SKM-1 treated with dmso at 0.1 percent for 144 hours (cell line): ENCODE results near the gene DTX4.

ENCODE experiments used
- DNase-seq: peaks from one replicate; lab custom pipeline; 2025; ENCODE audit not compliant: unreplicated experiment; lab: John Stamatoyannopoulos, UW

DTX4 gene

DNA sequence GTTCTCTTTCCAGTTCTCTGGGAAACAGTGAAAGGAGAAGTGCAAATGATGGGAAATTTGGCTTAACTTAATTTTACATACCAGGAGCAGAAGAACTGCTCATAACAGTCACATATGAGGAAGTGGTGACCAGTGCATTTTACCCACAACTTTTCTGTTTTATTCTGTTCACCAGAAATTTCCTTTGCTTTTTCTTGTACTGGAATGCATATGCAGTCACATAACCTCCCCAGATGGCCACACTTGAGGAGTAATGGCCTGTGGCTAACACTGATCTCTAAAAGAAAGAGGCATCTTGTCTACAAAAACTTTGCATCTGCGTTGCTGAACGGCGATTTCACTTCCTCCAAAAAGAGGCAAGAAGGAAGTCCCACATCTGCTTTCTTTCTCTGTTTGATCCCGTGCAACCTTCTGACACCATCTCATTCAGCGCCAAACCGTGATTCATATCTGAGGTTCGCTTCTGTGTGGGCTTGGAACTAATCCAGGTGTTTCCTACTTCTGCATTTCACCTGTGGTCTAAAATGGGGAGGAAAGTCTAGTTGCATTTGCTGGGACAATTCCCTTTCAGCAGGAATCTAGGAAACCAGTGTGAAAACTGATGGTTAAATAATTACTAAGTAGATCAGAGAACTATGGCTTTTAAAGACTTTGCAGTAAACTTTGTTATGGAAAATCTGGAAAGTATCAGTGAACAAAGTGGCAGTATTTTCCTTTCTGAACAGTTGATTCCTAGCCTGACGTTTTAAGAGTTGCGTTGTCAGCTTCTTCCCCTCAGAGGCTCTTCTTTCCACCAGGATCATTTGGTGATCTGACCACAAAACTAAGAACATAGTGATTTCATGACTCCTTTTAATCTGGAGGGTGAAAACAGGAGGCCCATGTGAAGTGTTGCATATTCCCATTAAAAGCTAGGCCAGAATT lies 45.0 kb downstream of the DTX4 start:
- DNase-seq = peak; percentile 96

DNA sequence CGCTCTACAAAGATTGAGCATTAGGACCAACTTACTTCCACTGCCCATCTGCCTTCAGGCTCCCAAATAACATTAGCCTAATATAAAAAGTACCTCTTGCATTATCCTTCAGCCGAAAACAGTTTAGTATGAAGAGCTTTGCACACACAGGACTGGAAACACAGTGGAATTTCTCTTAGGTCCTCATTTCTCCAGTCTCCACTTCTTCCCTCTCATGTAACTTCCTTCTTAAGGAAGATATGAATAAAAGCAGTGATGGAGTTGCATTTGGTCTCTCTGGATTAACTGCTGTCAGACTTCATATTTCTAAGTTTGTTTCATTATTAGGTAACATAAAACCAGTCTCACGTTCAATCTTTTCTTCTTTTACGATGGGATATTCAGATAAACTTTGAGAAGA lies 46.4 kb downstream of the DTX4 start:
- no peak for DNase-seq

- no peak for DNase-seq
Observed at GRCh38 chr11:59218893-59219292, 47.0 kb downstream of the DTX4 start.

DNA sequence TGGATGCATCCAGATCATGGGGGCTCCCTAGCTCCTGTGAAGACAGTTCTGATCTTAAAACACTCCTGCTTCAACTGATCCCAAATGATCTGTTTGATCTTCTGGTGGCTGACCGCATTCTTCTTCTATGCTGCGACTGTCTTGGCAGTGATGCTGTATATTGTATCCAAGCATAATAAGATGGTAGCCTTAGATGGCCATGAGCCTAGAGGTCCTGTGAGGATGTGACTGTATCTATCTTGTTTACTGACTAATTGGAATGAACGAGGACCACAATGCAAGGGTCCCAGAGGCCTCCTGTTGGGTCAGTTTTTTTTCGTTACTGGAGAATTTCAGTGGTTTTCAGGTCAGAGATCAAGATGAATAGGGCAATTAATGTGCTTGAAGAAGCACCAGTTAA lies 47.9 kb downstream of the DTX4 start:
- DNase-seq = no peak

DNA sequence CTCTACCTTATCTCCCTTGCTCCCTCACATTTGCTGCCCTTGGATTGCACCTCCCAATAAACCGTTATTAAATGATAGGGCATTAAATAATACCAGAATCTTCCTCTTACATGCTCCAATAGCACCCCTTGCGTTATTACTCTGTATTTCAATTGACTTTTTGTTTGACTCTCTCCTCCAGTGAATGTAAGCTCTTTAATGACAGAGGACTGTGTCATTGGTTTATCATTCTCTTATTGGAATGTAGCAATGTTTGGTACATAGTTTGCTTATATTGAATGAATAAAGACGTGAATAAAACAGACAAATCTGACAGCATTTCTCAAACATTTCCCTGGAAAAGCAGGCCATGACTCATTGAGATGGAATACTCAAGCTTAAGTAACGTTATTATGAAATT lies 49.5 kb downstream of the DTX4 start:
- DNase-seq = no peak

DNA sequence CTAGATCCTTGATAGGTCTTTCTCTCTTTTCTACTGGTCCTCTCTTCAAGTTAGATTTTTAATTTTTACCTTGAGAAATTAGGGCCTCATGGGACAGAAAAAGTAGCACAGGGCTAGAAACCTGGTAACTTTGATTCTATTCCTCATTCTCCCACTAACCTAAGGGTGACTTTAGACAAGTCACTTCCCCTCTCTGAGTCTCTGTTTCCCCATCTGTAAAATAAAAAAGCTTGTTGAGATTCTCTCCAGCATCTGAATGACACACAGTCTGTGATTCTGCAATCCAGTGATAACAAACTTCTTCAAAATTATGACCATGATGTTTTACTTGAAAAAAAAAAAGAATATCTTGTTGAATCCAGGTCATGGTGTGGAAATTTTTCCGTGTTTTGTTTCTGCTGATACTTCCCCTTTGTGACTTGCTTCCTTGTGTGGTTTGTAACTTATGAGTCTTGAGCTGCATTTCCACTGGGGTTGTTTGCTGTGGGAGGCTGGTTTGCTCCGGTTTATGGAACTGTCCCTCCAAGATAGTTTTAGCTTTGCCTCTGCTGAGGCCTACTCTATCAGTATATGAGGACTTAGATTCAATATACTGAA lies 50.6 kb downstream of the DTX4 start:
- peak; percentile 98 for DNase-seq

- no peak for DNase-seq
Observed at GRCh38 chr11:59223177-59223576, 51.2 kb downstream of the DTX4 start.

GRCh38 chr11:59223611-59224010 lies 51.7 kb downstream of the DTX4 start:
- peak; percentile 54 for DNase-seq

- peak; percentile 52 for DNase-seq
Observed at GRCh38 chr11:59224351-59224928, 52.5 kb downstream of the DTX4 start.

GRCh38 chr11:59225017-59225416 lies 53.1 kb downstream of the DTX4 start:
- no peak for DNase-seq

DNA sequence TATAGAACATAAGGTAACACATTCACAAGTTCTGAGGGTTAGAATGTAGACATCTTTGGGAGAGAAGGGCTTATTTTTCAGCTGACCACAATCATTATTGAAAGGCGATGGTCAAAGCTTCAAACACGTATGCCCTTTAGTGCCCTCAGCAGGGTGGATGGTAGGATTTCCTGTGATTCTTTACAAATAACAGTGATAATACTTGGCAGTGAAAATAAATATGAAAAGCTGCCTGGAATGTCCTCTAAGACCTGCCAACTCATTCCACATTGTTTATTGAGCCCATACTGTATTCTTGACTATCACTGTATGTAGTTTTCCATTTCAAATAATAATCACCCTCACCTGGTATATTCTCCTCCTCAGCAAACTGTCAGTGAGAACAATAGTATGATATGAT lies 54.5 kb downstream of the DTX4 start:
- no peak for DNase-seq

DNA sequence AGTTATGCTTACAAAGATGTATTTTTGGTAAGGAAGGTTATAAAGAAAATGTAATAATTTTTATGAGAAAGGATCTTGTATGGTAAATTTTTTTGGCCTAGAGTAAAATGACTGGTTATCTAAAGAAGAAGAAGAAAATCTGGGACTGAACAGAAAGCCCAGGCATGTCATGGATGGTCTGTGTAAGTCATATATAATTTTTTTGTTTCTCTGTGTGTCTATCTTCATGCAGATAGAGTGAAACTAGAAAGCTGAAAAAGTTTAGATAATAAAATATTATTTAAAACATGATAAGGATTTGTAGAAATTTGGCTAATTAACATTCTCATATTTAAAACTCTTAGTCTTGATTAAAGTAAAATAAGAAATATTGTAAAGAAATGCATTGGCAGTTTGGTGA lies 68.4 kb downstream of the DTX4 start:
- DNase-seq = no peak

- no peak for DNase-seq
Observed at GRCh38 chr11:59243633-59244032, 71.7 kb downstream of the DTX4 start.

- peak; percentile 80 for DNase-seq
Observed at GRCh38 chr11:59247531-59248227, 75.7 kb downstream of the DTX4 start.

DNA sequence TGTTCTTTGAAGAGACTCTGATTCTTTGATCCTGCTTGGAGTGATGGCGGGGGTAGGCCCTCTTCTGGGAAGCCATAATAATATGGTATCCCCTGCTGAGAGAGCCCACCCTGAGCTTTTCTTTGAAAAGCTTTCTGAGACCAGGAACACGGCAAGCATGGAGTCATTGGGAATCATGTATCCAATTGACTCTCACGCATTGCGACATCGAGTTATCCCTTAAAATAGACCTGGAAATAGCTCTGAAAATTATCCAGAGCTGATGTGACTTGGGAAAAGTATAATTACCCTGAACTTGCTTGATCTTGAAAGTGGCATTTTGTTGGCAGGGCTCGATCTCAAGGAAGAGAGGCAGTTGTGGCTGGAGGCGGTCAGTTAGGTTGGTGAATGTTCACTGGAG lies 77.6 kb downstream of the DTX4 start:
- DNase-seq = no peak

GRCh38 chr11:59253001-59253400 lies 81.1 kb downstream of the DTX4 start:
- DNase-seq = no peak

GRCh38 chr11:59254286-59254685 lies 82.4 kb downstream of the DTX4 start:
- no peak for DNase-seq

DNA sequence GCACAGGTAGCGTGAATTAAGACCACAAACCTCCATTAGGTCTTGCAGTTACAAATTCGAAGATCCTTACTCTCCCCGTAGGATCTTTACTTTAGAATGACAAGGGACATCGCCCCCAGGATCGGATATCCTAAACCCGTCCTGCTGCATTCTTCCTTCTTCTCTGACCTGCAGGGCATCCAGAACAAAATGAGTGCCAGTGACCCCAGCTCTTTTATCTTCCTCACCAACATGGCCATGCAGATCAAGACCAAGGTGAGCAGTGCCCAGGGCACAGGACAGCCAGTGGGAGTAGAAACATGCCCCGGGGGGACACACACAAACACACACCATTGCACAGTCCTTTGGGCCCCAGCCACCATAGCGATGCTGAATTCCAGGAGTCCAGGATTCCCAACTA lies 83.3 kb downstream of the DTX4 start:
- no peak for DNase-seq
